Liver (tissue), 9 donors: Measurements from ENCODE around the gene RYR3. TPM values are rescaled to one million over a fixed set of nuclear protein-coding genes. Genes with fewer than 3 reads are reported as not detected.

ENCODE experiments used
- DNase-seq: peaks from one replicate; pipeline ENCODE4 v3.0.0-alpha.2; 2017; ENCODE audit warnings: low spot score
- H3K27ac ChIP-seq, 2 donors: one replicate each; pipeline ENCODE4 v1.7.0; 2013; ENCODE audit warnings: inconsistent platforms in 2 of 2, low read length in 2 of 2, control low read depth in 1 of 2, low read depth in 1 of 2, mild to moderate bottlenecking in 1 of 2
- H3K27me3 ChIP-seq, 4 donors: one replicate each; pipeline versions ENCODE4 v1.6.1 to v1.7.0; 2013; ENCODE audit warnings: low read length in 3 of 4, inconsistent platforms in 1 of 4, mild to moderate bottlenecking in 1 of 4, moderate library complexity in 1 of 4; ENCODE audit not compliant: control insufficient read depth in 4 of 4, insufficient read depth in 4 of 4
- H3K36me3 ChIP-seq, 4 donors: one replicate each; pipeline versions ENCODE4 v1.6.1 to v1.7.0; 2013; ENCODE audit warnings: low read length in 3 of 4, mild to moderate bottlenecking in 3 of 4, low read depth in 1 of 4, moderate library complexity in 1 of 4; ENCODE audit not compliant: control insufficient read depth in 4 of 4, insufficient read depth in 3 of 4
- H3K4me1 ChIP-seq, 4 donors: one replicate each; pipeline versions ENCODE4 v1.6.1 to v1.7.0; 2013; ENCODE audit warnings: low read length in 3 of 4, mild to moderate bottlenecking in 3 of 4, moderate library complexity in 1 of 4; ENCODE audit not compliant: control insufficient read depth in 4 of 4, insufficient read depth in 4 of 4
- H3K4me3 ChIP-seq, 3 donors: one replicate each; pipeline versions ENCODE4 v1.6.1 to v1.7.0; 2013; ENCODE audit warnings: low read length in 3 of 3, control low read depth in 1 of 3, low read depth in 1 of 3, mild to moderate bottlenecking in 1 of 3
- H3K9ac ChIP-seq, 2 donors: one replicate each; pipeline ENCODE4 v1.7.0; 2013; ENCODE audit warnings: low read length in 2 of 2, mild to moderate bottlenecking in 2 of 2, moderate library complexity in 2 of 2, control low read depth in 1 of 2, low read depth in 1 of 2
- H3K9me3 ChIP-seq, 4 donors: one replicate each; pipeline versions ENCODE4 v1.6.1 to v1.7.0; 2013; ENCODE audit warnings: low read length in 3 of 4; ENCODE audit not compliant: control insufficient read depth in 4 of 4
- ATF3 ChIP-seq: IDR thresholded peaks from 2 replicates; pipeline ENCODE4 v1.6.1; 2016; ENCODE audit warnings: antibody characterized with exemption
- FOXA1 ChIP-seq: IDR thresholded peaks from 2 replicates; pipeline ENCODE4 v1.6.1; 2016; ENCODE audit warnings: antibody characterized with exemption
- GABPA ChIP-seq, 2 donors: IDR thresholded peaks in 1 of 2; conservative IDR thresholded peaks in 1 of 2; 2 replicates each; pipeline ENCODE4 v1.6.1; 2016; ENCODE audit warnings: antibody characterized with exemption in 2 of 2, mild to moderate bottlenecking in 1 of 2, moderate library complexity in 1 of 2
- HNF4A ChIP-seq, 2 donors: conservative IDR thresholded peaks; 2 replicates each; pipeline ENCODE4 v1.6.1; 2016; ENCODE audit warnings: antibody characterized with exemption in 2 of 2, mild to moderate bottlenecking in 2 of 2
- HNF4G ChIP-seq: IDR thresholded peaks from 2 replicates; pipeline ENCODE4 v1.6.1; 2016; ENCODE audit warnings: antibody characterized with exemption
- JUND ChIP-seq, 2 donors: IDR thresholded peaks; 2 replicates each; pipeline ENCODE4 v1.6.1; 2016; ENCODE audit warnings: antibody characterized with exemption in 2 of 2
- MAX ChIP-seq: IDR thresholded peaks from 2 replicates; pipeline ENCODE4 v1.6.1; 2016; ENCODE audit warnings: antibody characterized with exemption
- NR2F2 ChIP-seq: IDR thresholded peaks from 2 replicates; pipeline ENCODE4 v1.6.1; 2016; ENCODE audit warnings: antibody characterized with exemption
- TAF1 ChIP-seq: conservative IDR thresholded peaks from 2 replicates; pipeline ENCODE4 v1.6.1; 2016; ENCODE audit warnings: antibody characterized with exemption, mild to moderate bottlenecking
- WGBS: extraction: QIAGEN DNeasy Blood & Tissue Kit; methylation state at CpG from one replicate; pipeline ENCODE4 v1.1.7; 2013; 5-methylcytosine and 5-hydroxymethylcytosine counted together
- polyA plus RNA-seq, 2 donors: library from polyadenylated mRNA; stranded (reverse) in 1 of 2; unstranded in 1 of 2; fragments of 200-250 nt in 1 of 2; fragments of >200 nt in 1 of 2; fragmentation: Nextera tagmentation in 1 of 2; extraction: Ambion mirVana in 1 of 2; gene quantifications; one replicate each; pipeline versions ENCODE4 v1.2.1 to v1.2.3, GENCODE V29; 2013 to 2015
- total RNA-seq, 2 donors: library from RNA; depleted of rRNA; stranded (reverse); fragments of >200 nt; gene quantifications; one replicate each; pipeline ENCODE4 v1.2.3, GENCODE V29; 2014
- TF ChIP-seq, protein P1 (sequence below): fragments of 150-350 bp; IDR thresholded peaks from 2 replicates; pipeline ENCODE4 v1.5.1; 2017; ENCODE audit warnings: improper control_type of control experiment, low read depth, low read length; ENCODE audit not compliant: missing input control
- TF ChIP-seq, protein P2 (sequence below): IDR thresholded peaks from 2 replicates; pipeline ENCODE4 v1.6.1; 2016; ENCODE audit warnings: antibody characterized with exemption
- donor health status: healthy.
- donor health status: healthy.
- donor health status: healthy.
- donor health status: healthy.
- donor health status: healthy.

The RYR3 gene
- total and polyA plus RNA-seq, 4 donors, result 0.01 to 1.1 (median 0.22) TPM

- TF ChIP-seq, protein P1, sequence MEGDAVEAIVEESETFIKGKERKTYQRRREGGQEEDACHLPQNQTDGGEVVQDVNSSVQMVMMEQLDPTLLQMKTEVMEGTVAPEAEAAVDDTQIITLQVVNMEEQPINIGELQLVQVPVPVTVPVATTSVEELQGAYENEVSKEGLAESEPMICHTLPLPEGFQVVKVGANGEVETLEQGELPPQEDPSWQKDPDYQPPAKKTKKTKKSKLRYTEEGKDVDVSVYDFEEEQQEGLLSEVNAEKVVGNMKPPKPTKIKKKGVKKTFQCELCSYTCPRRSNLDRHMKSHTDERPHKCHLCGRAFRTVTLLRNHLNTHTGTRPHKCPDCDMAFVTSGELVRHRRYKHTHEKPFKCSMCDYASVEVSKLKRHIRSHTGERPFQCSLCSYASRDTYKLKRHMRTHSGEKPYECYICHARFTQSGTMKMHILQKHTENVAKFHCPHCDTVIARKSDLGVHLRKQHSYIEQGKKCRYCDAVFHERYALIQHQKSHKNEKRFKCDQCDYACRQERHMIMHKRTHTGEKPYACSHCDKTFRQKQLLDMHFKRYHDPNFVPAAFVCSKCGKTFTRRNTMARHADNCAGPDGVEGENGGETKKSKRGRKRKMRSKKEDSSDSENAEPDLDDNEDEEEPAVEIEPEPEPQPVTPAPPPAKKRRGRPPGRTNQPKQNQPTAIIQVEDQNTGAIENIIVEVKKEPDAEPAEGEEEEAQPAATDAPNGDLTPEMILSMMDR, result no peak
- TF ChIP-seq MAX (no peak), TAF1 (no peak), JUND (IDR thresholded peaks at IDR 0.05) (no peak)
Observed at GRCh38 chr15:33517944-33518343, 207.2 kb downstream of the RYR3 start (continued).

DNA sequence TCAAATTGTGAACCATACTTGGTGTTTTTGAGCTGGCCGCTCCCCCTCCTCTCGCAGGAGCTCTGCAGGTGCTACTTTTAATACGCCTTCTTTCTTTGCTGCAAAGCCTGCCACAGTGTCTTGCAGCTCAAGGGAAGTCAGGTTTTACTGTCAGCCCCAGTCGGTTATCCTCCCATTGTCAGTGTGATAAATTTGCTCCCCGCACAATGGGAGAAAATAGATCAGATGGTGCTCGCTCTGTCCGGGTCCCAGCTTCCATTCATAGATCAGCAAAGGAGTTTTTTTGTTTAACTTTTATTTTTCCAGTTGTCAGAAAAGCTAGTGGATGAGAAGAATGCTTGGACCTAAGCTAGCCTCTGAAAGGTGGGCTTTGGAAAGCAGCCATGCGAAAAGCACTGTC, 207.7 kb downstream of the RYR3 start:
- Histone ChIP-seq H3K9ac (no peak overlapping the region), H3K36me3 (no peaks in the 10 kb centered on the region), H3K4me3 (no peak overlapping the region), H3K9me3 (no peaks in the 10 kb centered on the region), H3K4me1 (no peaks in the 10 kb centered on the region), H3K27me3 (peaks cover 0 to 8% (median 3%) of the 10 kb centered on the region in 4 donors), H3K27ac (no peak overlapping the region)
- no peak for DNase-seq
- 80% methylated on average over 8 of the region's 8 CpGs for WGBS
- TF ChIP-seq NR2F2 (no peak), HNF4G (no peak), HNF4A (conservative IDR thresholded peaks at IDR 0.05) (no peak), GABPA (IDR thresholded peaks at IDR 0.05 in 1 of 2, conservative IDR thresholded peaks at IDR 0.05 in 1 of 2) (no peak), TAF1 (no peak), FOXA1 (no peak)
- TF ChIP-seq, protein P1, result no peak
- TF ChIP-seq, protein P2, sequence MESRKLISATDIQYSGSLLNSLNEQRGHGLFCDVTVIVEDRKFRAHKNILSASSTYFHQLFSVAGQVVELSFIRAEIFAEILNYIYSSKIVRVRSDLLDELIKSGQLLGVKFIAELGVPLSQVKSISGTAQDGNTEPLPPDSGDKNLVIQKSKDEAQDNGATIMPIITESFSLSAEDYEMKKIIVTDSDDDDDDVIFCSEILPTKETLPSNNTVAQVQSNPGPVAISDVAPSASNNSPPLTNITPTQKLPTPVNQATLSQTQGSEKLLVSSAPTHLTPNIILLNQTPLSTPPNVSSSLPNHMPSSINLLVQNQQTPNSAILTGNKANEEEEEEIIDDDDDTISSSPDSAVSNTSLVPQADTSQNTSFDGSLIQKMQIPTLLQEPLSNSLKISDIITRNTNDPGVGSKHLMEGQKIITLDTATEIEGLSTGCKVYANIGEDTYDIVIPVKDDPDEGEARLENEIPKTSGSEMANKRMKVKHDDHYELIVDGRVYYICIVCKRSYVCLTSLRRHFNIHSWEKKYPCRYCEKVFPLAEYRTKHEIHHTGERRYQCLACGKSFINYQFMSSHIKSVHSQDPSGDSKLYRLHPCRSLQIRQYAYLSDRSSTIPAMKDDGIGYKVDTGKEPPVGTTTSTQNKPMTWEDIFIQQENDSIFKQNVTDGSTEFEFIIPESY, result no peak

DNA sequence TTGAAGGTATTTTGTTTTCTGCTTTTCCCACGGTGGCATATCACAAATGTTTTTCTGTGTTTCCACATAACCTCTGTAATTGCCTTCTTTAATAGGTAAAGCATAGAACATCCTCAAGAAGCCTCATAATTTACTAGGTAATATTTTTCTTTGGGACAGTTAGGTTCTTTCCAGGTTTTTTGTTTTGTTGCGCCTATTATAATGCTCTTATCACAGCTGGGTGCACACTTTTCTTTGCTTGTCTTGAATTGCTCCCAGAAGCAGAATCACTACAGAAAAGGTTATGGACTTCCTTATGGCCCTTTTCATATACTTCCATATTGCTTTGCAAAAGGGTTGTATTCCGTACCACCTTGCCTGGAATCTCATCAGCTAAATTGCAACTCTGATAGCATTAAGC, 213.5 kb downstream of the RYR3 start:
- H3K4me3 ChIP-seq, result no peak overlapping the region
- no peak for DNase-seq
- no peak for TF ChIP-seq ATF3
- TF ChIP-seq, protein P1, result no peak
- no peaks in the 10 kb centered on the region for H3K9me3 ChIP-seq
- H3K36me3 ChIP-seq, result no peaks in the 10 kb centered on the region
- peaks cover 0 to 8% (median 3%) of the 10 kb centered on the region in 4 donors for H3K27me3 ChIP-seq
- H3K27ac ChIP-seq, result no peak overlapping the region
- no peaks in the 10 kb centered on the region for H3K4me1 ChIP-seq
- no peak overlapping the region for H3K9ac ChIP-seq
- WGBS, result 85% methylated on average over 3 of the region's 3 CpGs
